Left lobe of liver (tissue), 2 donors: ENCODE measurements around the gene WNT6. TPM values are rescaled to one million over a fixed set of nuclear protein-coding genes. Genes with fewer than 3 reads are reported as not detected.

Experiments
- ATAC-seq: fragments of 200-7000 bp; cut with Tn5 transposase; one replicate; pipeline ENCODE4 v1.9.1; 2020; ENCODE audit warnings: mild to moderate bottlenecking, moderate library complexity
- DNase-seq: peaks from one replicate; pipeline ENCODE4 v3.0.0-alpha.2; 2020; ENCODE audit warnings: low spot score
- total RNA-seq: library from RNA; stranded (reverse); gene quantifications from one replicate; pipeline ENCODE4 v1.2.1, GENCODE V29; 2021
- donor health status: DM: no; HTN: no; CAD: no; lungs with moderate emphysema.
- donor health status: DM: no; HTN: yes; CAD: no.

The WNT6 gene
- total RNA-seq, 1 donor from 2014 or later = 0.28 TPM

- DNase-seq (no peak), ATAC-seq (no peak)
These were observed 30.3 kb downstream of the WNT6 start for GRCh38 chr2:218889937-218890336.

- no peak for ATAC-seq
- DNase-seq = no peak
These were observed 30.8 kb downstream of the WNT6 start for GRCh38 chr2:218890369-218890768.

GRCh38 chr2:218891275-218892135 is 31.9 kb downstream of the WNT6 start:
- DNase-seq (no peak), ATAC-seq (no peak)

- ATAC-seq = peak; percentile 90
- peak; percentile 68 for DNase-seq
These were observed 33.2 kb downstream of the WNT6 start for GRCh38 chr2:218892693-218893348.

GRCh38 chr2:218893349-218894150 is 33.9 kb downstream of the WNT6 start:
- ATAC-seq (no peak), DNase-seq (peak; percentile 10)

- ATAC-seq (no peak), DNase-seq (peak; percentile 18)
These were observed 34.7 kb downstream of the WNT6 start for GRCh38 chr2:218894151-218894879.

- DNase-seq (no peak), ATAC-seq (no peak)
These were observed 35.2 kb downstream of the WNT6 start for GRCh38 chr2:218894880-218895157.

- ATAC-seq (no peak), DNase-seq (no peak)
These were observed 35.7 kb downstream of the WNT6 start for GRCh38 chr2:218895326-218895725.

GRCh38 chr2:218895759-218896500 is 36.3 kb downstream of the WNT6 start:
- ATAC-seq = no peak
- no peak for DNase-seq

- no peak for ATAC-seq
- DNase-seq = no peak
These were observed 37.1 kb downstream of the WNT6 start for GRCh38 chr2:218896501-218897393.

- ATAC-seq (peak; percentile 7), DNase-seq (no peak)
These were observed 37.9 kb downstream of the WNT6 start for GRCh38 chr2:218897394-218898108.

GRCh38 chr2:218898109-218898878 is 38.7 kb downstream of the WNT6 start:
- DNase-seq (no peak), ATAC-seq (peak; percentile 90)

- DNase-seq (no peak), ATAC-seq (no peak)
These were observed 39.5 kb downstream of the WNT6 start for GRCh38 chr2:218899147-218899546.

GRCh38 chr2:218902427-218902826 is 42.8 kb downstream of the WNT6 start:
- DNase-seq (no peak), ATAC-seq (no peak)

GRCh38 chr2:218904176-218904575 is 44.6 kb downstream of the WNT6 start:
- no peak for ATAC-seq
- no peak for DNase-seq

GRCh38 chr2:218908721-218909619 is 49.4 kb downstream of the WNT6 start:
- ATAC-seq = peak; percentile 97

GRCh38 chr2:218910741-218911140 is 51.1 kb downstream of the WNT6 start:
- no peak for DNase-seq
- no peak for ATAC-seq

More at GRCh38 chr2:218908721-218909619, 49.4 kb downstream of the WNT6 start:
- peak; percentile 81 for DNase-seq
